HPDE6-E6E7 (cell line): ENCODE measurements around the gene HSPA12A.

ENCODE experiments used
- DNase-seq: peaks from one replicate; pipeline ENCODE4 v3.0.0; 2011; ENCODE audit warnings: missing footprints; ENCODE audit errors: extremely low spot score

The HSPA12A gene

DNA sequence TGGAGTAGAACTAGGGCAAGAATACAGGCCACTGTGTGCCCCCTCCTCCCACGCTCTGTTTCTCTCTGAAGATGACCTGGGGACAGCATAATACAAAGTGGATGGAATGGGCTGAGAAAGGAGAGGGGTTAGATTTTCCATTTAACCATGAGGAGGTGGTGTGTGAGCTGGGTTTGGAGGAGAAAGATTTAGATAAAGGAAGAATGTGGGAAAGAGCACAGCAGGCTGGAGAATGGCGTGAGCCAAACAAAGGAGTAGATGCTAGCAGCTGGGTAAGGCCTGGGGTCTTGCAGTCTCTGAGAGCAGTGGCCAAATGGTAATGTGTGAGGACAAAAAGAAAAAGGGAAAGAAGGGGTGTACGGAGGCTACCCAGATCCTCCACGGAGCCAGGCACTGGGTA, 113.0 kb downstream of the HSPA12A start:
- no peak for DNase-seq

DNA sequence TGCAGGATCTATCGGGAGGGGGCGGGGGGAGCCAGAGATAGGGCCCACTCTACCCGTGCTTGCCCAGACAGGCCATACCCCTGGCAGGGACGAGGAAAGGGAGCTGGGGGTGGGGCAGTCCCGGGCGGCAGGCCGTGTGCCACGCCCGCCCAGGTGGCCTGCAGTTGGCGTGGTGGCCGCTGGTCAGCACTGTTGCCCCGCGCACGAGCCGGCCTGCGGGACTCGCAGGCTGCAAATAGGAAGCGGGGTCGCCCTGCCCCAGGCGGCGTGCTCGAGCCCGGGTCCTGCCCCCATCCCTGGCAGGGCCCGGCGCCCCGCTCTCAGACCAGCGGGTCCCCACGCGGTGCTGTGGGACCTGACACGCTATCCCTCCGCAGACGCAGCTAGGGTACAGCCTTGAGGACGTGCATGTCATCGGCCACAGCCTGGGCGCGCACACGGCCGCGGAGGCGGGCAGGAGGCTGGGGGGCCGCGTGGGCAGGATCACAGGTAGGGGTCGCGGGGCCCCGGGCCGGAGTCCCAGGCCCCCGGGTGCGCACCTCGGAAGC, 114.9 kb downstream of the HSPA12A start:
- peak; percentile 19 for DNase-seq

DNA sequence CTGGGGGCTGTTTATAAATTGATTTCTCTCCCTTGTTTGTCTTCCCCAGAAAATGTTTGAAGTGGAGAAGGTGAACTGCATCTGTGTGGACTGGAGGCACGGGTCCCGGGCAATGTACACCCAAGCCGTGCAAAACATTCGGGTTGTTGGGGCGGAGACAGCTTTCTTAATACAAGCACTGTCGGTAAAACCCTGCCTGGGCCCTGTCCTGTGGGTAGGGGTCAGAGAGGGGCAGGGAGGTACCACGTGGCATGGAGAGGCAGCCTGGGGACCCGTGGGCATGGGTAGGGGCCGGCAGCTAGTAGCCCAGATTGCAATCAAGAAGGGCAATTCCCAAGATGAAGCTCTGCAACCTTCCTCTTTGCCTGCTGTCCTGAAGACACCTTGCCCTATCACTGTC, 115.6 kb downstream of the HSPA12A start:
- DNase-seq, result no peak

DNA sequence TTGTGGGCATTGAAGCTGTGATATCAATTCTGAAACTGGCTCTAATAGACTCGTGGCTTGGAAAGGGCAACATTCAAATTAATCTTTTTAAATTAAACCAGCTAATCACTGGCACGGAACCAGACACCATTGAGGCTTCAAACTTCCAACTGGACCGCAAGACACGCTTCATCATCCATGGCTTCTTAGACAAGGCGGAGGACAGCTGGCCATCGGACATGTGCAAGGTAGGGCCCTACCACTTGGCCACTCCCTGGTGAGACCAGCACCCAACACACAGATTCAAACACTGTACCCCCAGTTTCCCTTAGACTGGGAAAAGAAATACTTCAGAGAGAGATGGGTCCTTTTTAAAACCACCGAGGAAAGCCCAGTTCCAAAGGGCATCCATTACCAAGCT, 116.5 kb downstream of the HSPA12A start:
- no peak for DNase-seq

DNA sequence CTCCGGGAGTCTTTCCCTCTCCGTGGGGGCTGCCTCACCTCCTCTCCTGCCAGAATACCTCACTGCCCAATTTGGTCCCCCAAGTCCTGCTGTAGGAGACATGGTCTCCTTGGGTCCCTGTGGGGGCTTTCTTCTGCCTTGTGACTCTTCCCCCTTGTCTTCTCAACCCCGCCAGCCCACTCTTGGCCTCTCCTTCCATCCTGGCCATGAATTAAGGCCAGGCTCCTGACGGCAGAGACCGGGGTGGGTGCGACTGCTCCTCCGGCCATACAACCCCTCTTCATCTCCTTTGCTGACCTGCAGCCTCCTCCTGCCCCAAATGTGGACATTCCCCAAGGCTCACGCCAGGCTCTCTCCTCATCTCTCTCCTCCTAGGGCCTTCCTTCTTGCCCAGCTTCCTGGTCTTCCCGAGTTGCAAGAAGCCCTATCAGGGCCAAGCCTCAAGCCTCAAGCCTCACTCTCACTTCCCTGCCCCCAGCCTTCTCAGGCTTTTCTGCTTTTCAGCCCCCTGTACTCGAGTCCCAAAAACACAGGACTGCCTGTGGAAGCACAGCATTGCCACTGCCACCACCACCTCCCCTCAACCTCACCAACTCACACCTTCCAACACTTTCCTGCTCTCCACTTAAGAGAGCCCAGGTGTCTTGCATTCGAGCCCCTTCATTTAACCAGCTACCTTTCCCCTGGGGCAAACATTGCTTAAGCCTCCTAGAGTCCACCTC, 120.3 kb downstream of the HSPA12A start:
- DNase-seq, result no peak

DNA sequence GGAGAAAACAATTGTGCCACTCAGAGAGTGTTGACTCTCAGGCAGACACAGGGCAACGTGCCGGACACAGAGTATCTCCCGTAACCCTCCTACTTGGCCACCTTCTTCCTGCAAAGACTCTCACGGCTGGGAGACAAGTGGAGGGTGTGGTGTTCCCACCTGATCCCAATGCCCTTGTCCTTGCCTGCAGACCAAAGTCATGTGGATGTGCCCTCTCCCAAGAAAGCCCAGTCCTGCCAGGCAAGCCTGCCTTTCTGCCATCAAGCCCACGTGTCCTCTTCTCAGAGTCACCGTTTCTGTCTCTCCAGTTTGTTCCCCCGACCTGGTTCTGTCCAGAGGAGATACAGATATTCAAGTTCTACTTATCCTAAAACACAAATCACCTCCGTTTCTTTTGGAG, 120.9 kb downstream of the HSPA12A start:
- no peak for DNase-seq
